HG03354 (cell line): ENCODE results near the gene GOLGA1.
A peak's percentile ranks its signal among the peaks of the same experiment; 100 is the strongest.

Experiments used
- ATAC-seq: cut with Tn5 transposase; IDR thresholded peaks from one replicate; pipeline ENCODE4 v1.9.1; 2021; ENCODE audit warnings: mild to moderate bottlenecking; ENCODE audit not compliant: unreplicated experiment, poor library complexity, severe bottlenecking

The GOLGA1 gene

GRCh38 chr9:124886866-124887492 is 53.9 kb downstream of the GOLGA1 start:
- no peak for ATAC-seq

- ATAC-seq, result no peak
These were observed 54.4 kb downstream of the GOLGA1 start for GRCh38 chr9:124886461-124886860.

GRCh38 chr9:124885551-124885950 is 55.3 kb downstream of the GOLGA1 start:
- no peak for ATAC-seq

GRCh38 chr9:124884376-124884775 is 56.5 kb downstream of the GOLGA1 start:
- no peak for ATAC-seq

GRCh38 chr9:124882231-124882630 is 58.7 kb downstream of the GOLGA1 start:
- ATAC-seq, result no peak

GRCh38 chr9:124881138-124881743 is 59.6 kb downstream of the GOLGA1 start:
- no peak for ATAC-seq

GRCh38 chr9:124880501-124880900 is 60.4 kb downstream of the GOLGA1 start:
- no peak for ATAC-seq

- ATAC-seq, result no peak
These were observed 61.7 kb downstream of the GOLGA1 start for GRCh38 chr9:124879226-124879625.

GRCh38 chr9:124878518-124878917 is 62.4 kb downstream of the GOLGA1 start:
- no peak for ATAC-seq

GRCh38 chr9:124878021-124878420 is 62.9 kb downstream of the GOLGA1 start:
- ATAC-seq, result no peak

GRCh38 chr9:124877021-124877782 is 63.7 kb downstream of the GOLGA1 start:
- ATAC-seq, result no peak

- ATAC-seq, result no peak
These were observed 65.4 kb downstream of the GOLGA1 start for GRCh38 chr9:124875501-124875900.

- ATAC-seq, result no peak
These were observed 67.2 kb downstream of the GOLGA1 start for GRCh38 chr9:124873664-124874063.

GRCh38 chr9:124871156-124871561 is 69.7 kb downstream of the GOLGA1 start:
- ATAC-seq, result no peak

GRCh38 chr9:124870723-124871122 is 70.2 kb downstream of the GOLGA1 start:
- ATAC-seq, result no peak

GRCh38 chr9:124869986-124870560 is 70.8 kb downstream of the GOLGA1 start:
- ATAC-seq, result peak; percentile 40

- peak; percentile 17 for ATAC-seq
These were observed 71.4 kb downstream of the GOLGA1 start for GRCh38 chr9:124869466-124869985.

- ATAC-seq, result peak; percentile 74
These were observed 72.1 kb downstream of the GOLGA1 start for GRCh38 chr9:124868511-124869465.

- ATAC-seq, result no peak
These were observed 77.5 kb downstream of the GOLGA1 start for GRCh38 chr9:124863371-124863871.
